NCI-H2081 (cell line): ENCODE results near the gene KLHDC2.
"Not testable (repeated sequence)": the region's sequence is repeated elsewhere in the genome, so short reads cannot be mapped to it uniquely, and the experiment has no call there.

Experiments used
- DNase-seq, 2 experiments: peaks; one replicate each; lab custom pipeline; 2025; lab: John Stamatoyannopoulos, UW

Gene KLHDC2

DNA sequence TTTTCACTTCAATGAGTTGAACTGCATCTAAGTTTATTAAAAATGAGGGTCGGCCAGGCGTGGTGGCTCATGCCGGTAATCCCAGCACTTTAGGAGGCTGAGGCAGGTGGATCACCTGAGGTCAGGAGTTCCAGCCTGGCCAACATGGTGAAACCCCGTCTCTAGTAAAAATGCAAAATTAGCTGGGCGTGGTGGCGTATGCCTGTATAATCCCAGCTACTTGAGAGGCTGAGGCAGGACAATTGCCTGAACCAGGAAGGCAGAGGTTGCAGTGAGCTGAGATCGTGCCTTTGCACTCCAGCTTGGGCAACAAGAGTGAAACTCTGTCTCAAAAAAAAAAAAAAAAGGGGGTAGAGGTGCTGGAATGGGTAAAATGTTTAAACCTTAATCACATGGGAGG lies 13.1 kb downstream of the KLHDC2 start:
- not testable (repeated sequence) for DNase-seq

DNA sequence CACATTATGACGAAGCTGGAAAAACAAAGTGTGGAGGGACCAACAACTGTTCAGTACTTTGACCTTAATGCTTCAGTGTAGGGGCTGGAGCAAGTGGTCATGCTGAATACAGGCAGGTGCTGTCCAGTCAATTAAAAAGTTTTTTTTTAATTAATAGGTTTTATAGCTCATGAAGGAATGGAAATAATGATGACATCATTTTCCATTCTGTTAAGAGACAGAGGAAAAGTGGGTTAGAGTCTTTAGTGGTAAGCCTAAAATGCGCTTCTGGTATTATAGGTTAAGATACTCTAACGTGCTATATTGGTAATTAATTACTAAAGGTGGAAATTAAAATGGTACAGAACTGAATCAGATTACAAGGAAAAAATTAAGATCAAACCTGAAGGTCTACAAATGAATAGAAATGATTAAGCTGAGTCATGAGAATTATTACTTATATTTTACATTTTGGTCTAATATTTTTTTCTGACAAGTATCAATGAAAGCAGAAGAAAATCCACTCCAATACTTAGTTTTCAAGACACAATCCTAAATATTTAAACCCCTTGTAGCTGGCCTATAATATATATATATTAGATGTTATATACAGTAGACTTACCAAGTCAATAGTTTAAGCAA lies 15.6 kb downstream of the KLHDC2 start:
- DNase-seq: no peak

DNA sequence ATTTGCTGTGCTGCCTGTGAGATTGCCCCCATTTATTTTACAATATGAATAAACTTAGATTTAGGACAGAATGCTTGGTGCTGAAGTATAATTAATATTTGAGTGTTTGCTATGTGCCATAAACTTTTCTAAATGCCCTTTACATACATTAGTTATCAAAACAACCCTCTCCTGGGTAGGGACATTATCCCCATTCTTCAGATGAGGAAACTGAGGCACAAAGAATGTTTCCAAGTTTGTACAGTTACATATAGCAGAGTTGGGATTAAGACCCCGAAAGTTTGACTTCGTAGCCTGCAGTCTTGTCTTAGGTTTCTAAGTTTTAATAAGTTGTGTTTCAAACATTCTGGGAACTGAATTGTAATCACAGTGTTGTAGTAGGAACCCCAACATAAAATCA lies 18.4 kb downstream of the KLHDC2 start:
- no peak for DNase-seq

DNA sequence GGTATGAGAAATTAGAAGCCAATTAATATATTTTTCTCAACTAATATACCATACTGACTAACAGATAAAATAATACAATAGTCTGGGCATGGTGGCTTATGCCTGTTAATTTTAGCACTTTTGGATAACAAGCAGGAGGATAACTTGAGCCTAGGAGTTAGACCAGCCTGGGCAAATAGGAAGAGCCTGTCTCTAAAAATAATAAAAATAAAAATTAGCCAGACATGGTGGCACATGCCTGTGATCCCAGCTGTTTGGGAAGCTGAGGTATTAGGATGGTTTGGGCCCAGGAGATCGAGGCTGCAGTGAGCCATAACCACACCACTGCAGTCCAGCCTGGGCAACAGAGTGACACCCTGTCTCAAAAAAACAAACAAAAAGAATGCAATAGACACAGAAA lies 24.7 kb downstream of the KLHDC2 start:
- no peak for DNase-seq

DNA sequence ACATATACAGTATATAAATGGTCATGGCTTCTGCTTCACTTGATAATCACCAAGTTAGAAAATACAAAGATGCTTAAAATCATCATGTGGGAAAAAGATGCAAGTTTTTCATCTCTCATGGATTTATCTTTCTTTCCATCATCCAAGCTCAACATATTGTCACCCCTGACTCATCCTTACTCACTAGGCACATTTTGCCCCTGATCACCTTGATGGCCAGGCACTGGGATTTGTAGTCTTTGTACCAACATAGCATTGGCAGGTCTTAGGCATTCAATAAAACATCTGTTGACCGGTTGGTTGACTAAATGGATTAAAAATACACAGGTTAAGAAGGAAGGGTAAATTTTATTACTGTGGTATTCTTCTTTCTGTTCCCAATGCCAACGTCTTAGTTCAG lies 28.1 kb downstream of the KLHDC2 start:
- no peak for DNase-seq

DNA sequence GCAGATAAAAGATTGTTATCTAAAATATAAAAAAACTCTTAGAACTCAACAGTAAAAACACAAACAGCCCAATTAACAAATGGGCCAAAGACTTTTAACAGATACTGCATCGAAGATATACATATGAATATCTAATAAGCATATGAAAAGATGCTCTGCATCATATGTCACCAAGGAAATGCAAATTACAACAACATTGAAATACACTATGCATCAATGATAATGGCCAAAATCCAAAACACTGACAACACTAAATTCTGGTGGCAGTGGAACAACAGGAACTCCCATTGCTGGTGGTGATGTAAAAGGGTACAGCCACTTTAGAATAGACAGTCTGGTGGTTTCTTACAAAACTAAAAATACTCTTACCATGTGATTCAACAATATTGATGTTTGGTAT lies 40.8 kb downstream of the KLHDC2 start:
- DNase-seq: no peak

DNA sequence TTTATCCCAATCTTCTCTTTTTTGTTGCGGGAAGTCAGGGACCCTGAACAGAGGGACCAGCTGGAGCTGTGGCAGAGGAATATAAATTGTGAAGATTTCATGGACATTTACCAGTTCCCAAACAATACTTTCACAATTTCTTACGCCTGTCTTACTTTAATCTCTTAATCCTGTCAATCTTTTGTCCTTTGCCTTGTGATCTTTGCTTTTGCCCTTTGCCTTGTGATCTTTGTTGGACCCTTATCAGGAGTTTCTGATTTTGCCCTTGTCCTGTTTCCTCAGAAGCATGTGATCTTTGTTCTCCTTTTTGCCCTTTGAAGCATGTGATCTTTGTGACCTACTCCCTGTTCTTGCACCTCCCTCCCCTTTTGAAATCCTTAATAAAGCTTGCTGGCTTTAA lies 48.2 kb downstream of the KLHDC2 start:
- DNase-seq: not testable (repeated sequence)

DNA sequence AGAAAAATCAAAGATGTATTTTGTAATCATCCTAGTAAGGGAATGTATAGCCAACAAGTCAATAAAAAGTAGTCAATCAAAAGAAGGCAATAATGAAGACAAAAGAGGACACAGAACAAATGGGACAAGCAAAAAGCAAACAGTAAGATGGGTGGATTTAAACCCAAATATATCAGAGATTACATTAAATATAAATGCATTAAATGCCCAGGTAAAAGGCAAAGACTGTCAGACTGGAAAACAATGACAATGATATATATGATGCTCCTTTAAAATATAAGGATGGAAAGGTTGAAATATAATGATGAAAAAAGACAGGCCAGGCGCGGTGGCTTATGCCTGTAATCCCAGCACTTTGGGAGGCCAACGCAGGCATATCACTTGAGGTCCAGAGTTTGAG lies 48.9 kb downstream of the KLHDC2 start:
- DNase-seq: no peak

DNA sequence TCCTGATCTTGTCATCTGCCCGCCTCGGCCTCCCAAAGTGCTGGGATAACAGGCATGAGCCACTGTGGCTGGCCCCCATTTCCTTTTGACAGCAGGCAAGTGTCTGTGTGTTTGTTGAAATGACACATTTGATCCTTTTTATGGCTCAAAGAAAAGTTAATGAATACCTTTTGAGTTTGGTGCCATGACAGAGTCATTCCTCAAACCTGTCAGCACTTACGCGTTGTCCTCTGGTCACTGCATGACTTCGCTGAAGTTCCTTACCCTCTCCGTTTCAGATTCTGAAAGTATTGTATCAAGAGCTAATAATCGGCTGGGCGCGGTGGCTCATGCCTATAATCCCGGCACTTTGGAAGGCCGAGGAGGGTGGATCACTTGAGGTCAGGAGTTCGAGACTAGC lies 52.2 kb downstream of the KLHDC2 start:
- DNase-seq: no peak

DNA sequence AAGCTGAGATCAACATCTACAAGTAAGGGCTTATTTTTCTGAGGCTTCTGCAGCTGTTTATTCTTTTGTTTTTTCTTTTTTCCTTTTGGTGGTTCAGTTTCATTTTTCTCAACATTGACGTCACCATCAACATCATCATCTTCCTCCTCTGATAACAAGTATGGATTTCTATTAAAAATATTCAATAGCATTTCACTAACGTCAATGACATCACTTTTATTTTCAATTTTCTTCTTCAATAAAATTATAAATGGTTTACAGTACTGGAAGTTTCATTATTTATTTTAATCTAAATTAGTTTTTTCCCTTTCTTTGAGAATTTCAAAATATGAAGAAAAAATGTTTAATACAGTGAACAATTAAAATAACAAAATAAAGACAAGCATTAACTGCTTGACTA lies 60.7 kb downstream of the KLHDC2 start:
- no peak for DNase-seq
